HUES64 (cell line): ENCODE results near the gene CHST6.
"Not testable (repeated sequence)": the region's sequence is repeated elsewhere in the genome, so short reads cannot be mapped to it uniquely, and the experiment has no call there.

ENCODE experiments used
- H3K27ac ChIP-seq: 2 replicates; pipeline ENCODE4 v1.7.0; 2013; ENCODE audit warnings: low read depth, low read length, inconsistent platforms
- H3K27me3 ChIP-seq: 2 replicates; pipeline ENCODE4 v1.6.1; 2013; ENCODE audit warnings: mild to moderate bottlenecking, low read length; ENCODE audit not compliant: insufficient read depth
- H3K36me3 ChIP-seq: 2 replicates; pipeline ENCODE4 v1.6.1; 2013; ENCODE audit warnings: mild to moderate bottlenecking, low read length; ENCODE audit not compliant: insufficient read depth
- H3K4me1 ChIP-seq: 2 replicates; pipeline ENCODE4 v1.6.1; 2013; ENCODE audit warnings: mild to moderate bottlenecking, low read length, moderate library complexity; ENCODE audit not compliant: insufficient read depth
- H3K4me3 ChIP-seq: 2 replicates; pipeline ENCODE4 v1.5.1; 2013; ENCODE audit warnings: mild to moderate bottlenecking, low read length, moderate library complexity
- H3K9ac ChIP-seq: 2 replicates; pipeline ENCODE4 v1.6.1; 2013; ENCODE audit warnings: mild to moderate bottlenecking, low read depth, low read length
- H3K9me3 ChIP-seq: 2 replicates; pipeline ENCODE4 v1.6.1; 2013; ENCODE audit warnings: low read depth, low read length; ENCODE audit not compliant: insufficient read depth
- WGBS: fragments of 150-250, 120-280 bp; methylation state at CpG from one replicate; pipeline ENCODE4 v1.1.7; 2013; ENCODE audit warnings: missing lambda C conversion rate; 5-methylcytosine and 5-hydroxymethylcytosine counted together

Gene CHST6

DNA sequence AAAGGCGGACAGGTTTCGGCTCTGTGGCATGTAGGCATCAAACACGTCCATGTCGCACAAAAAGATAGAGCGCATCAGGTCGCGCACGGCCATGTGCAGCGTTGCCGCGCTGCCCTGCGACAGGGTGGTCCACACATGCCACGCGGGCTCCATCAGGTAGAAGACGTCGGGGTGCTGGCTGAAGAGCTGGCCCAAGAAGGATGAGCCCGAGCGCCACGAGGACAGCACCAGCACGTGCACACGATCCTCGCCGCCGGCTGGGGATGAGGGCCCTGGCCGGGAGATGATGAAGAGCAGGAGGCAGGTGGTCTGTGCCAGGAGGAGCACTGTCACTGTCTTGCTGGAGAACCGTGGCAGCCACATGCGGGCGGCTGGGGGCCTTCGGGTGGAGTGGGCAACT is 34.7 kb upstream of the CHST6 start:
- Histone ChIP-seq H3K9me3 (no peaks in the 10 kb centered on the region), H3K4me1 (no peaks in the 10 kb centered on the region), H3K27me3 (no peaks in the 10 kb centered on the region), H3K4me3 (no peak overlapping the region), H3K27ac (no peak overlapping the region), H3K9ac (no peak overlapping the region), H3K36me3 (no peaks in the 10 kb centered on the region)
- 96% methylated on average over 29 of the region's 29 CpGs for whole genome bisulfite sequencing

DNA sequence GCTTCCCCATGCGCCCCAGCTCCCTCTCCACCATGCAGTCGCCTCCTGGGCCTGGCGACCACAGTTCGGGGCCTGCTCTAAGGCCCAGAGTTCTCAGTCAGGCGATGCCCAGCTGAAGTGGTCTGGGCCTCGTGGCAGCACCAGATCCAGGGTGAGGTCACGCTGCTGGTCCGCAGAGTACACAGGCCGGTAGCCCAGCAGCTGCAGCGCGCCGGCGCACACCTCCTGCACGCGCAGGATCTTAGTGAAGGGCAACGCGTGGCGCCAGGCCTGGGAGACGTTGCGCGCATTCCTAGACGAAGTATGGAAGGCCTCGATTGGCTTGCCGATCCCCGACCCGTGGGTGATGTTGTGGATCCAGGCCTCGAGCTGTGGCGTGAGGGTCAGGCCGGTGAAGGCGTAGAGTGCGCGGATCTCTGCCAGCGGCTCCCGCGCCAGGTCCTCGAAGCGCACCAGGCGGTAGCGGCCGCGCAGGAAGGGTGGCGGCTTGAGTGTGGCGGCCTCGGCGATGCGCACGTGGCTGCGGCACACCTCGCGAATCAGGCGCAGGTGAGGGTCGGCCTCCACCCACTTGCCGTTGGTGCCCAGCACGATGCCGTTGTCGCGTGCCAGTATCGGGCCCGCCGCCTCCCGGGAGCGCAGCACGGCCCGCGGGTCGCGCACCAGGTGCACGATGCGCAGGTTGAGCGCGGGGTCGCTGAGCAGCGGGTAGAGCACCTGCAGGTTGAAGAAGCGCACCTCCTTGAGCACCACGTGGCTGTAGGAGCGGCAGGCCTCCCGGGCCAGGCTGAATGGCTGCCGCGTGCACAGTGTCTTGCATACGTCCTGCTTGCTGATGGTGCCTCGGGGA is 34.0 kb upstream of the CHST6 start:
- Histone ChIP-seq H3K4me1 (no peaks in the 10 kb centered on the region), H3K27me3 (no peaks in the 10 kb centered on the region), H3K36me3 (no peaks in the 10 kb centered on the region), H3K27ac (no peak overlapping the region), H3K9me3 (no peaks in the 10 kb centered on the region), H3K4me3 (no peak overlapping the region), H3K9ac (no peak overlapping the region)
- WGBS, result 96% methylated on average over 81 of the region's 81 CpGs

DNA sequence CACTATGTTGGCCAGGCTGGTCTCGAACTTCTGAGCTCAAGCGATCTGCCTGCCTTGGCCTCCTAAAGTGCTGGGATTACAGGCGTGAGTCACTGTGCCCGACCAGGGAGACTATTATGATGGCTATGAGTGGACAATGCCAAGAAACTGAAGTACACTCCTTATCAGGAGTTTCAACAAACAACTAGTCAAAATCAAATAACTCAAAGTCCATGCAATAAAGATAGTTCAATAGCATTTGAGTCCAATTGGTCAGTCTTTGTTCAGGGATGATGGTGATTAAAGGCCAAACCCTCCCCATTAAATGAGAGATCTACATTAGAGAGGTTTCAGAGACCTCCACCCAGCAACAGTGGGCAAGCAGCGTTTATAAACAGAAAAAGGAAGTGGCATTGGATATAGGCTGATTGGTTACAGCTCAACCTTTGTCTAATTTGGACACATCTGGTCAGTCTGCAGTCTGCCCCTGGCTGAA is 32.6 kb upstream of the CHST6 start:
- H3K4me1 ChIP-seq, result no peaks in the 10 kb centered on the region
- H3K36me3 ChIP-seq, result no peaks in the 10 kb centered on the region
- no peaks in the 10 kb centered on the region for H3K27me3 ChIP-seq
- H3K9ac ChIP-seq, result no peak overlapping the region
- H3K4me3 ChIP-seq, result no peak overlapping the region
- H3K9me3 ChIP-seq, result no peaks in the 10 kb centered on the region
- 94% methylated on average over 5 of the region's 5 CpGs for WGBS
- no peak overlapping the region for H3K27ac ChIP-seq

DNA sequence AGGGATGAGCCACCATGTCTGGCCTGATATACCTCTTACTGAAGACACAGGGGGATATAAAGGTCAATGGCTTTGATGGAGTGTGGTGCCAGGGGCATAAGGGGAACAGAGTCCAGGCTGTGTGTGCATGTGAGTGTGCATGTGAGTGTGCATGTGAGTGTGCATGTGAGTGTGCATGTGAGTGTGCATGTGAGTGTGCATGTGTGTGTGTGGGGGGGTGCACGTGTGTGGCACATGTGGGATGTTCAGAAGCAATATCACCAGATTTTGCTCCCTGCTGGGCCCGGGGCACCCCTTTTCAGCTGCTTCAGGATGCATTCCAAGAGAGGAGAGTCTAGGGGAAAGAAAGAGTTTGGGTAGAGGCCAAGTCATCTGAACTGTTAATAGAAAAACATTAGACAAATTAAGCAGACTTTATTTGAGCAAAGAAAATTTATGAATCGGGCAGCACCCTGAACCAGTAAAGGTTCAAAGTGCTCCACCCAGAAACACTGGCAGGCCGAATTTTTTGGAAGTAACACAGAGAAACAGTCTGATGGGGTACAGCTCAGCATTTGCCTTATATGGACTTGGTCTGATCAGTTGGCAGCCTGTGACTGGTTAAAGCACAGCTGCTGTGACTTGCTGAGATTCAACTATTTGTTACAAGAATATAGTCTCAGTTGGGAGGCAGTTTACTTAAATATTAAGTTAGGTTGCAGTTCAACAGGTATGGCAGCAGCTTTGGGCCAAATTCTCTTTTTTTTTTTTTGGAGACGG is 31.0 kb upstream of the CHST6 start:
- Histone ChIP-seq H3K36me3 (no peaks in the 10 kb centered on the region), H3K27me3 (no peaks in the 10 kb centered on the region), H3K9me3 (no peaks in the 10 kb centered on the region), H3K9ac (no peak overlapping the region), H3K27ac (no peak overlapping the region), H3K4me3 (no peak overlapping the region), H3K4me1 (no peaks in the 10 kb centered on the region)
- WGBS, result 83% methylated on average over 5 of the region's 5 CpGs

DNA sequence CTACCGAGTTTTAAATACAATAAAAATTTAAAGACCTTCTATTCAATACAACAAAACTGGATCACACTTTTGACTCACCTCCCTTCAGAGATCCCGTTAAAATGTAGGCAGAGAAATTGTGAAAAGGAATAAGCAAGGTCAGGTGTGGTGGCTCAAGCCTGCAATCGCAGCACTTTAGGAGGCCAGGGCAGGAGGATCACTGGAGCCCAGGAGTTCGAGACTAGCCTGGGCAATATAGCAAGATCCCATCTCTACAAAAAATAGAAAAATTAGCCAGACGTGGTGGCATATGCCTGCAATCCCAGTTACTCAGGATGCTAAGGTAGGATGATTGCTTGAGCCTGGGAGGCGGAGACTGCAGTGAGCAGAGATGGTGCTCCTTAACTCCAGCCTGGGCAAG is 23.9 kb upstream of the CHST6 start:
- Histone ChIP-seq H3K9me3 (no peaks in the 10 kb centered on the region), H3K27me3 (no peaks in the 10 kb centered on the region), H3K9ac (no peak overlapping the region), H3K4me1 (peaks cover 7% of the 10 kb centered on the region; the same call in 1 of the 2 replicates), H3K27ac (no peak overlapping the region), H3K4me3 (no peak overlapping the region), H3K36me3 (no peaks in the 10 kb centered on the region)
- 96% methylated on average over 6 of the region's 6 CpGs for WGBS

DNA sequence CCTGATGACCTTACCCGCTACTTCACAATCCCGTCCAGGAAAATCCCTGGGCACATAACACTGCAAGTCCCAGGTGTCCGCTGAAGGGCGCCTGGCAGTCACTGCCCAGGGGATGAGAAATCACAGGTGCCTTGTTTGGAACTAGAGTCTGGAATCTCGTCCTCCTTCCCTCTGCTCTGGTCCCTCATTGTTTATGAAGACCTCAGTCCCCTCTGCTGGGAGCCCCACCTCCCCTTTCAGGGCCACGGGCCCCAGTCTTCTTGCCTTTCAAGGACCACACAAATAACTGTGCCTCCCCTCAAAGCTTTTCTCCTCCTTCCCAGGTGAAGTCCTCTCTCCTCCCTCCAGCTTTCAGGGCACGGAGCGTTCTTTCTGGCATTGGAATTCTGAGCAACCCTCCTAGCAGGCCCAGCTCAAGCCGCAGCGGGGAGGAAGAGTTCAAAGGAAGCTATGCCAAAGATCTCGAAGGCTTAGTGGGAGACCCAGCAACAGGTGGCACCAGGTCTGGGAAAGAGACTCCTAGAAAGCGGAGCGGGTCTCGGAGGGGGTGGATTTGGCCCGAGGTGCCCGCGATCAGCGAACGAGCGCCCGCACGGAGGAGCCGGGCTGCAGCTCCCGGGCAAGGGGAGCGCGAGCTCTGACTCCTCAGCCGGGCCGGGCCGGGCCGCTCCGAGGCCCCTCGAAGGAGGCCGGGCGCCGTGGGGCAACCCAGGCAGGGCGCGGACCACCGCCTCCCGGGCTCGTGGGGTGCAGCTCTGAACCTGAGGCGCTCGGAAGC is 21.1 kb upstream of the CHST6 start:
- Histone ChIP-seq H3K9ac (peak overlapping the region; percentile 80), H3K27ac (peak overlapping the region; percentile 79; the same call in 1 of the 2 replicates), H3K4me3 (peak overlapping the region; percentile 91)
- not testable (repeated sequence) for H3K9me3 ChIP-seq, H3K36me3 ChIP-seq, H3K4me1 ChIP-seq, H3K27me3 ChIP-seq
- 8% methylated on average over 42 of the region's 42 CpGs for WGBS

DNA sequence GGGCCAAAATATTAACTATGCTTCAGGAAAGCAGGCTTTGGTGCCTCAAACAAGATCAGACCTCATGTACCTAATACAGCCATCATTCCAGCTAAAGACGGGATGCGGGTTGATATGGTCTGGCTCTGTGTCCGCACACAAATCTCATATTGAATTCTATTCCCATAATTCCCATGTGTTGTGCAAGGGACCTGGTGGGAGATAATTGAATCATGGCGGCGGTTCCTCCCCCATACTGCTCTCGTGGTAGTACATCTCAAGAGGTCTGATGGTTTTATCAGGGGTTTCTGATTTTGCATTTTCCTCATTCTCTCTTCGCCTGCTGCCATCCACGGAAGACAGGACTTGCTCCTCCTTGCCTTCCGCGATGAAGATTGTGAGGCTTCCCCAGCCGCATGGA is 19.1 kb upstream of the CHST6 start:
- H3K36me3 ChIP-seq, result no peaks in the 10 kb centered on the region
- no peak overlapping the region for H3K4me3 ChIP-seq
- H3K27ac ChIP-seq, result no peak overlapping the region
- 97% methylated on average over 9 of the region's 11 CpGs for WGBS
- H3K4me1 ChIP-seq, result peaks cover 7% of the 10 kb centered on the region; the same call in 1 of the 2 replicates
- H3K9ac ChIP-seq, result no peak overlapping the region
- H3K9me3 ChIP-seq, result no peaks in the 10 kb centered on the region
- H3K27me3 ChIP-seq, result no peaks in the 10 kb centered on the region

DNA sequence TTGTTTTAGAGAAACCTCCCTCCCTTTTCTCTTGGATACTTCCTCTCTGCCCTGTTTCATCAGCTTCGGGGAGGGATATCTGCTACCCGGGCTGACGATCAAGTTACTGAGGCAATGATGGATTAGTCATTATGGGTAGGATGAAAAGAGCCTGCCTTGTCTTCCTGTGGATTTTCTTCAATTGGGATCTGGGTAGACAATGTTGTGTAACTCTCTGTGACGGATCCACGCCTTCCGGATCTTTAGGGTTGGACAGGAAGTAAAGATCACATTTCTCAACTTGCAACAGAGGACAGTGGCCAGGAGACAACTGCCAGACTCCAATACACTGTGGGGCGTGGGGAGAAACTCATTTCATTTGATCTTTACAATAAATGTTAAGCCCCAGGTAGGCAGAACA is 11.3 kb upstream of the CHST6 start:
- H3K27ac ChIP-seq, result no peak overlapping the region
- H3K27me3 ChIP-seq, result no peaks in the 10 kb centered on the region
- H3K36me3 ChIP-seq, result no peaks in the 10 kb centered on the region
- H3K9me3 ChIP-seq, result no peaks in the 10 kb centered on the region
- no peaks in the 10 kb centered on the region for H3K4me1 ChIP-seq
- H3K4me3 ChIP-seq, result no peak overlapping the region
- H3K9ac ChIP-seq, result no peak overlapping the region
- 85% methylated on average over 7 of the region's 7 CpGs for WGBS

DNA sequence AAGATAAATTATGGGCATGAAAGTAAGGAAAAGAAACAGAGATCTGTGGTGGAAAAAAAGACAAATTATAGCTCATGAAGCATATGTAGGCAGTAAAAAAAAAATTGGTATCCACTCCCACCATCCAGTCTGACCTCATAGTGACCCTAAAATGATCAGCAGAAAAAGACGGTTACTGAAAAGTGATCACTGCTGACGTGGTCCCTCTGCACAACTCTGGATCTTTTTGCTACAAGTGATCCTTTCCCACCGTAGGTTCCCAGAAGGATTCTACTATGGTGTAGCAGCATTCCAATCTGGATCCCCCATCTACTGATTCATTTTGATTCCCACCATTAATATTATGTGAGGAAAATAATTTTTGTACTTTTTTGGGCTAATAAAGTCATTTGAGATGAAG is 10.9 kb upstream of the CHST6 start:
- no peak overlapping the region for H3K27ac ChIP-seq
- H3K27me3 ChIP-seq, result no peaks in the 10 kb centered on the region
- no peak overlapping the region for H3K9ac ChIP-seq
- no peak overlapping the region for H3K4me3 ChIP-seq
- WGBS, result 88% methylated on average over 3 of the region's 3 CpGs
- no peaks in the 10 kb centered on the region for H3K9me3 ChIP-seq
- H3K4me1 ChIP-seq, result no peaks in the 10 kb centered on the region
- H3K36me3 ChIP-seq, result no peaks in the 10 kb centered on the region

DNA sequence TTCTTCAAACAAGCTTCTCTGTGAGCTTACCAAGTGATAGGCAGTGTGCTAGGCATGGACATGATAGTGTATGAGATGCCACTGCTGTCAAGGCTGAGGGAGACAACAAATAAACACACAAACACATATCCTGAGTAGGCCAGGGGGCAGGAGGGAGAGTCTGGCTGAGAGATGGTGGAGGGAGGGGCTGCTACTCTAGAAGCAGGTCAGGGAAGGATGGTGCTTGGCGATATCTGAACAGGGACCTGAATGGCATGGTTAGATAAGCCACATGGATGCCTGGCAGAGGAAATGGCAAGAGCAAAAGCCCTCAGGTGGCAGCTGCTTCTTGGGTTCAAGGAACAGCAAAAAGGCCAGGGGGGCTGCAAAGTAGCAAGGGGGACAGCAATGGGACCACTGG is 8.6 kb upstream of the CHST6 start:
- H3K27me3 ChIP-seq, result no peaks in the 10 kb centered on the region
- H3K9me3 ChIP-seq, result no peaks in the 10 kb centered on the region
- no peak overlapping the region for H3K9ac ChIP-seq
- no peaks in the 10 kb centered on the region for H3K4me1 ChIP-seq
- 86% methylated on average over 1 of the region's 1 CpG for WGBS
- no peak overlapping the region for H3K4me3 ChIP-seq
- no peak overlapping the region for H3K27ac ChIP-seq
- no peaks in the 10 kb centered on the region for H3K36me3 ChIP-seq
